MM.1S (cell line): ENCODE results near the gene MRTFA.

Experiments used
- DNase-seq: peaks from one replicate; pipeline ENCODE4 v3.0.0-alpha.2; 2015
- H2AFZ ChIP-seq: fragments of 300-600 bp; sonication (generic); 2 replicates; pipeline ENCODE4 v1.6.0; 2016; ENCODE audit warnings: antibody characterized with exemption, low read length
- H3F3A ChIP-seq: fragments of 300-600 bp; sonication (generic); 2 replicates; pipeline ENCODE4 v1.6.1; 2016; ENCODE audit warnings: mild to moderate bottlenecking, antibody characterized with exemption, low read length, moderate library complexity, mixed read lengths; ENCODE audit not compliant: insufficient read depth
- H3K27ac ChIP-seq: fragments of 300-600 bp; sonication (generic); 2 replicates; pipeline ENCODE4 v1.5.1; 2016; ENCODE audit warnings: mild to moderate bottlenecking, low read length
- H3K27me3 ChIP-seq: fragments of 300-600 bp; sonication (generic); replicated peaks from 2 replicates; pipeline ENCODE4 v1.6.0; 2016; ENCODE audit warnings: low read length; ENCODE audit not compliant: insufficient read depth
- H3K36me3 ChIP-seq: fragments of 300-600 bp; sonication (generic); replicated peaks from 2 replicates; pipeline ENCODE4 v1.6.1; 2016; ENCODE audit warnings: mild to moderate bottlenecking, low read length, mixed read lengths; ENCODE audit not compliant: insufficient read depth
- H3K4me1 ChIP-seq: fragments of 300-600 bp; sonication (generic); 2 replicates; pipeline ENCODE4 v1.6.1; 2016; ENCODE audit warnings: low read length, mixed read lengths
- H3K4me2 ChIP-seq: fragments of 300-600 bp; sonication (generic); 2 replicates; pipeline ENCODE4 v1.6.0; 2016; ENCODE audit warnings: low read depth, low read length
- H3K4me3 ChIP-seq: fragments of 300-600 bp; sonication (generic); 2 replicates; pipeline ENCODE4 v1.5.1; 2016; ENCODE audit warnings: low read length, mixed read lengths
- H3K79me2 ChIP-seq: fragments of 300-600 bp; sonication (generic); 2 replicates; pipeline ENCODE4 v1.6.1; 2016; ENCODE audit warnings: mixed run types, low read length, mixed read lengths
- H3K9ac ChIP-seq: fragments of 300-600 bp; sonication (generic); 2 replicates; pipeline ENCODE4 v1.6.1; 2016; ENCODE audit warnings: low read length, mixed read lengths
- H3K9me2 ChIP-seq: fragments of 300-600 bp; sonication (generic); replicated peaks from 2 replicates; pipeline ENCODE4 v1.6.1; 2016; ENCODE audit warnings: mild to moderate bottlenecking, low read length, mixed read lengths; ENCODE audit not compliant: insufficient read depth
- H3K9me3 ChIP-seq: fragments of 300-600 bp; sonication (generic); replicated peaks from 2 replicates; pipeline ENCODE4 v1.6.1; 2016; ENCODE audit warnings: mild to moderate bottlenecking, low read length, mixed read lengths; ENCODE audit not compliant: insufficient read depth
- H4K20me1 ChIP-seq: fragments of 300-600 bp; sonication (generic); 2 replicates; pipeline ENCODE4 v1.6.1; 2016; ENCODE audit warnings: mild to moderate bottlenecking, low read length, moderate library complexity, mixed read lengths; ENCODE audit not compliant: insufficient read depth
- CTCF ChIP-seq: fragments of 300-600 bp; sonication (generic); IDR thresholded peaks from 2 replicates; pipeline ENCODE4 v1.5.1; 2016; ENCODE audit warnings: antibody characterized with exemption, low read length, mixed read lengths
- EZH2 ChIP-seq: fragments of 300-600 bp; sonication (generic); optimal IDR thresholded peaks from 2 replicates; pipeline ENCODE3; 2017; ENCODE audit warnings: low read depth, mild to moderate bottlenecking, antibody characterized with exemption, low read length, mixed read lengths
- EZH2phosphoT487 ChIP-seq: fragments of 300-600 bp; sonication (generic); IDR thresholded peaks from 2 replicates; pipeline ENCODE4 v1.6.1; 2018; ENCODE audit warnings: antibody characterized with exemption, low read length

The MRTFA gene

GRCh38 chr22:40666151-40666848, 29.8 kb upstream of the MRTFA start:
- H3K9me3 ChIP-seq: no peaks in the 10 kb centered on the region
- no peaks in the 10 kb centered on the region for H3K79me2 ChIP-seq
- no peaks in the 10 kb centered on the region for H4K20me1 ChIP-seq
- H3K4me2 ChIP-seq: no peak overlapping the region
- no peak overlapping the region for H3K27ac ChIP-seq
- no peaks in the 10 kb centered on the region for H3K4me1 ChIP-seq
- no peak overlapping the region for H3K9ac ChIP-seq
- no peaks in the 10 kb centered on the region for H3F3A ChIP-seq
- no peak for TF ChIP-seq EZH2phosphoT487
- TF ChIP-seq EZH2: no peak
- TF ChIP-seq CTCF: no peak
- H2AFZ ChIP-seq: no peak overlapping the region
- DNase-seq: no peak
- no peaks in the 10 kb centered on the region for H3K9me2 ChIP-seq
- no peaks in the 10 kb centered on the region for H3K36me3 ChIP-seq
- H3K4me3 ChIP-seq: no peak overlapping the region
- no peaks in the 10 kb centered on the region for H3K27me3 ChIP-seq

- TF ChIP-seq EZH2: no peak
- TF ChIP-seq CTCF: no peak
- no peak for TF ChIP-seq EZH2phosphoT487
- H3K27me3 ChIP-seq: no peaks in the 10 kb centered on the region
- no peak overlapping the region for H2AFZ ChIP-seq
- H4K20me1 ChIP-seq: no peaks in the 10 kb centered on the region
- H3K9me3 ChIP-seq: no peaks in the 10 kb centered on the region
- H3K9ac ChIP-seq: no peak overlapping the region
- no peaks in the 10 kb centered on the region for H3F3A ChIP-seq
- no peaks in the 10 kb centered on the region for H3K9me2 ChIP-seq
- H3K4me3 ChIP-seq: no peak overlapping the region
- no peak overlapping the region for H3K4me2 ChIP-seq
- H3K36me3 ChIP-seq: no peaks in the 10 kb centered on the region
- H3K27ac ChIP-seq: no peak overlapping the region
- no peak for DNase-seq
- no peaks in the 10 kb centered on the region for H3K4me1 ChIP-seq
- H3K79me2 ChIP-seq: no peaks in the 10 kb centered on the region
Observed at GRCh38 chr22:40665312-40665711, 28.8 kb upstream of the MRTFA start.

GRCh38 chr22:40661671-40662070, 25.2 kb upstream of the MRTFA start:
- no peaks in the 10 kb centered on the region for H3K9me2 ChIP-seq
- DNase-seq: no peak
- no peaks in the 10 kb centered on the region for H3K9me3 ChIP-seq
- no peak overlapping the region for H2AFZ ChIP-seq
- TF ChIP-seq EZH2phosphoT487: no peak
- no peak for TF ChIP-seq EZH2
- no peak for TF ChIP-seq CTCF
- H3K4me2 ChIP-seq: no peak overlapping the region
- no peaks in the 10 kb centered on the region for H3K36me3 ChIP-seq
- no peak overlapping the region for H3K4me3 ChIP-seq
- H3K27ac ChIP-seq: no peak overlapping the region
- H3F3A ChIP-seq: no peaks in the 10 kb centered on the region
- no peaks in the 10 kb centered on the region for H3K79me2 ChIP-seq
- H3K4me1 ChIP-seq: no peaks in the 10 kb centered on the region
- H4K20me1 ChIP-seq: no peaks in the 10 kb centered on the region
- no peak overlapping the region for H3K9ac ChIP-seq
- H3K27me3 ChIP-seq: no peaks in the 10 kb centered on the region
